ENCODE measurements around the gene ARHGAP22. TPM values are rescaled to one million over a fixed set of nuclear protein-coding genes. Genes with fewer than 3 reads are reported as not detected.

Gene ARHGAP22
- total RNA-seq, 1 experiment from 2014 or later: 255 TPM

DNA sequence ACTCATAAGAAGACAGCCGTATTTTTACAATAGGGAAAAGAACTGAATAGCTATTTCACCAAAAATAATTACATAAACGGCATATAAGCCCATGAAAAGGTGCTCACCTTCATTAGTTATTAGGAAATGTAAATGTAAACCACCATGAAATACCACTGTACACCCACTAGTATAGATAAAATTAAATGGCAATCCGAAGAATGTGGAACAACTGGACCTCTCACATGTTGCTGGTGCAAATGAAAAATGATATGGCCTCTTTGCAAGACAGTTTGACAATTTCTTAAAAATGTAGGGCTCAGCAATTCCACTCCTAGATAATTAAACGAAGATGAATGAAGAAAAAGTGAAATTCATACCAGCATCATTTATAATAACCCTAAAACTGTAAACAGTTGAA is 206.6 kb downstream of the ARHGAP22 start:
- DNase-seq (ENCODE audit: low read depth): no peak

Other genes starting within 250 kb of the ARHGAP22 start
- not detected in 2 replicates for gene WDFY4, start 79.8 kb upstream of the ARHGAP22 start, total RNA-seq (2014; rRNA removed)